Stimulated activated naive CD8-positive, alpha-beta T cell treated with anti-CD3 and anti-CD28 coated beads, Interleukin-15, Interleukin-2, amounts not matched to agents 100 ng/mL and 50 ng/mL, for 24 hours (primary cell): ENCODE results near the gene C19orf25.

Source experiments
- H3K27ac Mint-ChIP-seq: one replicate; pipeline ENCODE4 v1.8.0; 2021; ENCODE audit warnings: mild to moderate bottlenecking, mixed read lengths
- H3K27me3 Mint-ChIP-seq: one replicate; pipeline ENCODE4 v1.8.0; 2021; ENCODE audit warnings: mixed read lengths
- H3K36me3 Mint-ChIP-seq: one replicate; pipeline ENCODE4 v1.8.0; 2021; ENCODE audit warnings: low read depth, mixed read lengths
- H3K4me1 Mint-ChIP-seq: one replicate; pipeline ENCODE4 v1.8.0; 2021; ENCODE audit warnings: low read depth, mixed read lengths
- H3K4me3 Mint-ChIP-seq: one replicate; pipeline ENCODE4 v1.8.0; 2021; ENCODE audit warnings: mild to moderate bottlenecking, mixed read lengths
- H3K9me3 Mint-ChIP-seq: one replicate; pipeline ENCODE4 v1.8.0; 2021; ENCODE audit warnings: mixed read lengths

Gene C19orf25

GRCh38 chr19:1469255-1470054 lies 9.6 kb downstream of the C19orf25 start:
- Mint-ChIP-seq H3K36me3 (no peaks in the 10 kb centered on the region), H3K4me3 (no peak overlapping the region), H3K9me3 (no peaks in the 10 kb centered on the region), H3K27ac (no peak overlapping the region), H3K27me3 (no peaks in the 10 kb centered on the region), H3K4me1 (peaks cover 20% of the 10 kb centered on the region)

- Mint-ChIP-seq H3K4me1 (peaks cover 20% of the 10 kb centered on the region), H3K9me3 (no peaks in the 10 kb centered on the region), H3K36me3 (no peaks in the 10 kb centered on the region), H3K4me3 (no peak overlapping the region), H3K27me3 (no peaks in the 10 kb centered on the region), H3K27ac (no peak overlapping the region)
Observed at GRCh38 chr19:1468821-1469254, 10.2 kb downstream of the C19orf25 start.

GRCh38 chr19:1468274-1468820 lies 10.7 kb downstream of the C19orf25 start:
- H3K9me3 Mint-ChIP-seq, result no peaks in the 10 kb centered on the region
- peaks cover 20% of the 10 kb centered on the region for H3K4me1 Mint-ChIP-seq
- no peaks in the 10 kb centered on the region for H3K36me3 Mint-ChIP-seq
- H3K27ac Mint-ChIP-seq, result no peak overlapping the region
- H3K27me3 Mint-ChIP-seq, result no peaks in the 10 kb centered on the region
- no peak overlapping the region for H3K4me3 Mint-ChIP-seq

- no peak overlapping the region for H3K4me3 Mint-ChIP-seq
- H3K36me3 Mint-ChIP-seq, result no peaks in the 10 kb centered on the region
- H3K4me1 Mint-ChIP-seq, result peaks cover 16% of the 10 kb centered on the region
- H3K9me3 Mint-ChIP-seq, result no peaks in the 10 kb centered on the region
- no peaks in the 10 kb centered on the region for H3K27me3 Mint-ChIP-seq
- H3K27ac Mint-ChIP-seq, result no peak overlapping the region
Observed at GRCh38 chr19:1467490-1468273, 11.3 kb downstream of the C19orf25 start.

GRCh38 chr19:1467215-1467489 lies 11.9 kb downstream of the C19orf25 start:
- H3K36me3 Mint-ChIP-seq, result no peaks in the 10 kb centered on the region
- no peaks in the 10 kb centered on the region for H3K9me3 Mint-ChIP-seq
- peaks cover 16% of the 10 kb centered on the region for H3K4me1 Mint-ChIP-seq
- no peak overlapping the region for H3K4me3 Mint-ChIP-seq
- no peaks in the 10 kb centered on the region for H3K27me3 Mint-ChIP-seq
- no peak overlapping the region for H3K27ac Mint-ChIP-seq

GRCh38 chr19:1466461-1467214 lies 12.4 kb downstream of the C19orf25 start:
- Mint-ChIP-seq H3K9me3 (no peaks in the 10 kb centered on the region), H3K4me3 (no peak overlapping the region), H3K36me3 (no peaks in the 10 kb centered on the region), H3K27ac (no peak overlapping the region), H3K27me3 (no peaks in the 10 kb centered on the region), H3K4me1 (peaks cover 11% of the 10 kb centered on the region)

- Mint-ChIP-seq H3K36me3 (no peaks in the 10 kb centered on the region), H3K27ac (no peak overlapping the region), H3K4me3 (no peak overlapping the region), H3K4me1 (peaks cover 8% of the 10 kb centered on the region), H3K9me3 (no peaks in the 10 kb centered on the region), H3K27me3 (no peaks in the 10 kb centered on the region)
Observed at GRCh38 chr19:1466018-1466460, 13.0 kb downstream of the C19orf25 start.

- Mint-ChIP-seq H3K4me3 (no peak overlapping the region), H3K9me3 (no peaks in the 10 kb centered on the region), H3K4me1 (peaks cover 7% of the 10 kb centered on the region), H3K36me3 (no peaks in the 10 kb centered on the region), H3K27me3 (no peaks in the 10 kb centered on the region), H3K27ac (no peak overlapping the region)
Observed at GRCh38 chr19:1465191-1466016, 13.6 kb downstream of the C19orf25 start.

GRCh38 chr19:1461862-1462261 lies 17.2 kb downstream of the C19orf25 start:
- H3K27me3 Mint-ChIP-seq, result peaks cover 16% of the 10 kb centered on the region
- no peaks in the 10 kb centered on the region for H3K36me3 Mint-ChIP-seq
- peaks cover 4% of the 10 kb centered on the region for H3K4me1 Mint-ChIP-seq
- no peaks in the 10 kb centered on the region for H3K9me3 Mint-ChIP-seq
- no peak overlapping the region for H3K27ac Mint-ChIP-seq
- no peak overlapping the region for H3K4me3 Mint-ChIP-seq

GRCh38 chr19:1460033-1460995 lies 18.7 kb downstream of the C19orf25 start:
- no peak overlapping the region for H3K4me3 Mint-ChIP-seq
- H3K4me1 Mint-ChIP-seq, result peaks cover 6% of the 10 kb centered on the region
- peaks cover 22% of the 10 kb centered on the region for H3K27me3 Mint-ChIP-seq
- no peaks in the 10 kb centered on the region for H3K36me3 Mint-ChIP-seq
- no peak overlapping the region for H3K27ac Mint-ChIP-seq
- no peaks in the 10 kb centered on the region for H3K9me3 Mint-ChIP-seq

GRCh38 chr19:1459479-1459878 lies 19.5 kb downstream of the C19orf25 start:
- Mint-ChIP-seq H3K9me3 (no peaks in the 10 kb centered on the region), H3K27ac (no peak overlapping the region), H3K4me1 (peaks cover 7% of the 10 kb centered on the region), H3K4me3 (no peak overlapping the region), H3K27me3 (peaks cover 25% of the 10 kb centered on the region), H3K36me3 (no peaks in the 10 kb centered on the region)

GRCh38 chr19:1457892-1458291 lies 21.1 kb downstream of the C19orf25 start:
- peaks cover 33% of the 10 kb centered on the region for H3K27me3 Mint-ChIP-seq
- no peaks in the 10 kb centered on the region for H3K9me3 Mint-ChIP-seq
- no peaks in the 10 kb centered on the region for H3K36me3 Mint-ChIP-seq
- H3K4me3 Mint-ChIP-seq, result no peak overlapping the region
- no peak overlapping the region for H3K27ac Mint-ChIP-seq
- peaks cover 10% of the 10 kb centered on the region for H3K4me1 Mint-ChIP-seq

- Mint-ChIP-seq H3K27me3 (peaks cover 35% of the 10 kb centered on the region), H3K4me1 (peaks cover 10% of the 10 kb centered on the region), H3K9me3 (no peaks in the 10 kb centered on the region), H3K36me3 (no peaks in the 10 kb centered on the region), H3K4me3 (no peak overlapping the region), H3K27ac (no peak overlapping the region)
Observed at GRCh38 chr19:1457031-1457739, 21.8 kb downstream of the C19orf25 start.
